PC-3 (cell line): ENCODE results near the gene SVOPL. TPM values are rescaled to one million over a fixed set of nuclear protein-coding genes. Genes with fewer than 3 reads are reported as not detected.

Experiments
- ATAC-seq: fragments of 200-7000 bp; cut with Tn5 transposase; 2 replicates; pipeline ENCODE4 v1.9.1; 2020; ENCODE audit warnings: mild to moderate bottlenecking, moderate library complexity
- BruUV-seq: library from RNA; stranded (reverse); fragments of 400-500 nt; replicated peaks from 2 replicates; lab custom pipeline; 2021; lab: Mats Ljungman, UMichigan
- CTCF ChIA-PET: fragments of 300-600 bp; sonication (Branson Sonifier 250); formaldehyde crosslinking; loops from one replicate; lab custom pipeline; 2022; ENCODE audit warnings: antibody characterized with exemption; lab: Charles Lee
- POLR2A ChIA-PET: fragments of 300-600 bp; sonication (Branson Sonifier 250); formaldehyde crosslinking; loops from one replicate; lab custom pipeline; 2022; ENCODE audit warnings: antibody characterized with exemption; ENCODE audit not compliant: unreplicated experiment; lab: Charles Lee
- DNase-seq: peaks from one replicate; pipeline ENCODE4 v3.0.0-alpha.2; 2015
- H2AFZ ChIP-seq: fragments of 300-600 bp; sonication (generic); 2 replicates; pipeline ENCODE4 v1.6.0; 2016; ENCODE audit warnings: antibody characterized with exemption, low read length
- H3F3A ChIP-seq: fragments of 300-600 bp; sonication (generic); one replicate; pipeline ENCODE4 v1.6.0; 2017; ENCODE audit warnings: antibody characterized with exemption, low read length, control low read depth, mild to moderate bottlenecking; ENCODE audit not compliant: unreplicated experiment
- H3K27ac ChIP-seq: fragments of 300-600 bp; sonication (generic); 2 replicates; pipeline ENCODE4 v1.5.1; 2016; ENCODE audit warnings: mild to moderate bottlenecking, low read length
- H3K27me3 ChIP-seq: fragments of 300-600 bp; sonication (generic); 2 replicates; pipeline ENCODE4 v1.6.1; 2016; ENCODE audit warnings: low read length, mixed read lengths
- H3K36me3 ChIP-seq: fragments of 300-600 bp; sonication (generic); 2 replicates; pipeline ENCODE4 v1.6.1; 2016; ENCODE audit warnings: low read depth, mixed run types, low read length, mixed read lengths
- H3K4me1 ChIP-seq: fragments of 300-600 bp; sonication (generic); 2 replicates; pipeline ENCODE4 v1.5.1; 2016; ENCODE audit warnings: low read length; ENCODE audit not compliant: insufficient read depth
- H3K4me2 ChIP-seq: fragments of 300-600 bp; sonication (generic); 2 replicates; pipeline ENCODE4 v1.6.0; 2016; ENCODE audit warnings: low read length
- H3K4me3 ChIP-seq: fragments of 300-600 bp; sonication (generic); 2 replicates; pipeline ENCODE4 v1.5.1; 2016; ENCODE audit warnings: mild to moderate bottlenecking, low read length, mixed read lengths
- H3K79me2 ChIP-seq: fragments of 300-600 bp; sonication (generic); 2 replicates; pipeline ENCODE4 v1.6.1; 2017; ENCODE audit warnings: low read length, mixed read lengths
- H3K9ac ChIP-seq: fragments of 300-600 bp; sonication (generic); 2 replicates; pipeline ENCODE4 v1.6.0; 2016; ENCODE audit warnings: mild to moderate bottlenecking, low read length
- H3K9me2 ChIP-seq: fragments of 300-600 bp; sonication (generic); replicated peaks from 2 replicates; pipeline ENCODE4 v1.6.1; 2016; ENCODE audit warnings: mixed run types, low read length, mixed read lengths
- H3K9me3 ChIP-seq: fragments of 300-600 bp; sonication (generic); 2 replicates; pipeline ENCODE4 v1.6.1; 2016; ENCODE audit warnings: low read length, mixed read lengths
- H4K20me1 ChIP-seq: fragments of 300-600 bp; sonication (generic); 2 replicates; pipeline ENCODE4 v1.6.1; 2016; ENCODE audit warnings: low read length, mixed read lengths
- CTCF ChIP-seq: fragments of 300-600 bp; sonication (generic); conservative IDR thresholded peaks from 2 replicates; pipeline ENCODE4 v1.5.1; 2017; ENCODE audit warnings: antibody characterized with exemption, low read depth, mild to moderate bottlenecking, low read length
- EZH2 ChIP-seq: fragments of 300-600 bp; sonication (generic); IDR thresholded peaks from one replicate; pipeline ENCODE4 v1.6.1; 2017; ENCODE audit warnings: antibody characterized with exemption, mild to moderate bottlenecking, low read length; ENCODE audit not compliant: unreplicated experiment
- EZH2phosphoT487 ChIP-seq: fragments of 300-600 bp; sonication (generic); IDR thresholded peaks from 2 replicates; pipeline ENCODE4 v1.6.1; 2018; ENCODE audit warnings: mild to moderate bottlenecking, antibody characterized with exemption, low read length, borderline replicate concordance
- intact Hi-C: fragments of 100-400 bp; cut with micrococcal nuclease; formaldehyde crosslinking; loops from 2 replicates; pipeline ENCODE4 v1.9.0; 2023
- total RNA-seq: library from RNA; depleted of rRNA; stranded (reverse); fragments of >200 nt; gene quantifications from 2 replicates; pipeline ENCODE4 v1.2.3, GENCODE V29; 2014

Gene SVOPL
- total RNA-seq, 1 experiment from 2014 or later: not detected

- no peak overlapping the region for H3K4me2 ChIP-seq
- 0 out of 2 replicates have a peak, but pooled peaks cover 3% of the 10 kb centered on the region for H3K9me3 ChIP-seq
- H3K9ac ChIP-seq: no peak overlapping the region
- H3K27ac ChIP-seq: no peak overlapping the region
- H3K9me2 ChIP-seq: no peaks in the 10 kb centered on the region
- no peak overlapping the region for H2AFZ ChIP-seq
- H4K20me1 ChIP-seq: no peaks in the 10 kb centered on the region
- CTCF ChIA-PET: no interaction called here
- TF ChIP-seq CTCF (no peak), EZH2phosphoT487 (no peak), EZH2 (no peak)
- no peaks in the 10 kb centered on the region for H3K27me3 ChIP-seq
- ATAC-seq (no peak), DNase-seq (no peak)
- intact Hi-C loops: no loop called here
- BruUV-seq: no TSS peak
- no peaks in the 10 kb centered on the region for H3K4me1 ChIP-seq
- POLR2A ChIA-PET: no interaction called here
- H3F3A ChIP-seq: no peaks in the 10 kb centered on the region
- H3K36me3 ChIP-seq: peaks cover 36% of the 10 kb centered on the region
- H3K4me3 ChIP-seq: no peak overlapping the region
- H3K79me2 ChIP-seq: no peaks in the 10 kb centered on the region
Measured at GRCh38 chr7:138569418-138569817, 131.7 kb downstream of the SVOPL start.

GRCh38 chr7:138568655-138569054 is 132.5 kb downstream of the SVOPL start:
- DNase-seq: no peak
- no peak for ATAC-seq
- intact Hi-C loops: no loop called here
- H3F3A ChIP-seq: no peaks in the 10 kb centered on the region
- H3K9me2 ChIP-seq: no peaks in the 10 kb centered on the region
- no peak overlapping the region for H3K4me3 ChIP-seq
- no TSS peak for BruUV-seq
- H3K9ac ChIP-seq: no peak overlapping the region
- ChIA-PET CTCF (no interaction called here), POLR2A (no interaction called here)
- H2AFZ ChIP-seq: no peak overlapping the region
- H3K4me2 ChIP-seq: no peak overlapping the region
- no peaks in the 10 kb centered on the region for H3K27me3 ChIP-seq
- peaks cover 6% of the 10 kb centered on the region; the same call in 1 of the 2 replicates for H3K4me1 ChIP-seq
- H3K36me3 ChIP-seq: peaks cover 41% of the 10 kb centered on the region
- H3K79me2 ChIP-seq: no peaks in the 10 kb centered on the region
- H3K9me3 ChIP-seq: 0 out of 2 replicates have a peak, but pooled peaks cover 3% of the 10 kb centered on the region
- no peaks in the 10 kb centered on the region for H4K20me1 ChIP-seq
- H3K27ac ChIP-seq: no peak overlapping the region
- TF ChIP-seq CTCF: no peak
- TF ChIP-seq EZH2: no peak
- TF ChIP-seq EZH2phosphoT487: no peak

- CTCF ChIA-PET: no interaction called here
Measured at GRCh38 chr7:138565451-138566114, 135.6 kb downstream of the SVOPL start.

More at GRCh38 chr7:138565451-138566114, 135.6 kb downstream of the SVOPL start:
- no TSS peak for BruUV-seq
- H3K9ac ChIP-seq: no peak overlapping the region
- no peak overlapping the region for H3K4me3 ChIP-seq
- no peak for TF ChIP-seq EZH2phosphoT487
- TF ChIP-seq CTCF: no peak
- no peak for TF ChIP-seq EZH2
- H2AFZ ChIP-seq: no peak overlapping the region
- H3K79me2 ChIP-seq: no peaks in the 10 kb centered on the region
- no peak for ATAC-seq
- peaks cover 6% of the 10 kb centered on the region; the same call in 1 of the 2 replicates for H3K4me1 ChIP-seq
- POLR2A ChIA-PET: no interaction called here
- H3K27me3 ChIP-seq: no peaks in the 10 kb centered on the region
- H3K4me2 ChIP-seq: no peak overlapping the region
- H3F3A ChIP-seq: no peaks in the 10 kb centered on the region
- no peak overlapping the region for H3K27ac ChIP-seq
- H3K9me3 ChIP-seq: 0 out of 2 replicates have a peak, but pooled peaks cover 3% of the 10 kb centered on the region
- intact Hi-C loops: no loop called here
- no peaks in the 10 kb centered on the region for H3K9me2 ChIP-seq
- peaks cover 53% of the 10 kb centered on the region for H3K36me3 ChIP-seq
- no peaks in the 10 kb centered on the region for H4K20me1 ChIP-seq
- no peak for DNase-seq
